Dermis lymphatic vessel endothelial cell (primary cell): Measurements from ENCODE around the gene HINT3. TPM values are rescaled to one million over a fixed set of nuclear protein-coding genes. Genes with fewer than 3 reads are reported as not detected.

Experiments used
- total RNA-seq: library from RNA; depleted of rRNA; stranded (reverse); fragments of >200 nt; gene quantifications from 2 replicates; pipeline ENCODE4 v1.2.1, GENCODE V29; 2014

Gene HINT3
- total RNA-seq: 15.0 and 19.8 TPM in 2 replicates

DNA sequence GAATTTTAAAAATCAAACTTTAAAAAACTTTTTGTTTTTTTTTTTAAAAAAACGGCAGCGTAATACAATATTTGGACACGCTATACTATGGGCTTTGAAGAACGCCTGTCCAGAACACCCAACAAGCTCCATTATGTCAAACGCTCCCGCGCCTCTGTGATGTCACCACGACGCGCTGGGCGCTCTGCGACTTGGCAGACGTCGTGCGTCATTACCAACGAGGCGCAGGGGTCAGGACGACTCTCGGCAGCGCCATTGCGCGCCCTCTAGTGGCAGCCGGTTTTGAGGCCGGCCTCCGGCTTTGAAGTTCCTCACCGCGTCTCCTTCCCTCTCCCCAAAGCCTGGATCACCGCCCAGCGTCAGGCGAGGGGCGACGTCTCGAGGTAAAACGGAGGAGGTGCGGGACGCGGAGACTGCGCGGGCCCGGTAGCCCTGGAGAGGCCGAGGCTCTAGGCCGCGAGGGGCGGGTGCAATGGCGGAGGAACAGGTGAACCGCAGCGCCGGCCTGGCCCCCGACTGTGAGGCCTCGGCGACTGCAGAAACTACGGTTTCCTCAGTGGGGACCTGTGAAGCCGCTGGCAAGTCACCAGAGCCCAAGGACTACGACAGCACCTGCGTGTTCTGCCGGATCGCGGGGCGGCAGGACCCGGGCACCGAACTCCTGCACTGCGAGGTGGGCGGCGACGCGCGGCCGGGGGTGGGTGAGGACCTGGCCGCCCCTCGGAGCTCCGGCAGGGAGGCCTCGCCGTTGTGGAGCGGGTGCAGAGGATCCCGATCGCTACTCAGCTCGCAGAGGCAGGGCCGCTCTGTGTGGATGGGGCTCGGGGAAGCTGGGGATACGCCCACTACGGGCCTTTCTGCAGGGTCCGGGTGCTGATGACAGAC, at the start of gene HINT3:
TSS of gene HINT3 (plus strand) at position 265 of the 885 bp plus-strand sequence. CDS start at position 473, 208 bp downstream.

DNA sequence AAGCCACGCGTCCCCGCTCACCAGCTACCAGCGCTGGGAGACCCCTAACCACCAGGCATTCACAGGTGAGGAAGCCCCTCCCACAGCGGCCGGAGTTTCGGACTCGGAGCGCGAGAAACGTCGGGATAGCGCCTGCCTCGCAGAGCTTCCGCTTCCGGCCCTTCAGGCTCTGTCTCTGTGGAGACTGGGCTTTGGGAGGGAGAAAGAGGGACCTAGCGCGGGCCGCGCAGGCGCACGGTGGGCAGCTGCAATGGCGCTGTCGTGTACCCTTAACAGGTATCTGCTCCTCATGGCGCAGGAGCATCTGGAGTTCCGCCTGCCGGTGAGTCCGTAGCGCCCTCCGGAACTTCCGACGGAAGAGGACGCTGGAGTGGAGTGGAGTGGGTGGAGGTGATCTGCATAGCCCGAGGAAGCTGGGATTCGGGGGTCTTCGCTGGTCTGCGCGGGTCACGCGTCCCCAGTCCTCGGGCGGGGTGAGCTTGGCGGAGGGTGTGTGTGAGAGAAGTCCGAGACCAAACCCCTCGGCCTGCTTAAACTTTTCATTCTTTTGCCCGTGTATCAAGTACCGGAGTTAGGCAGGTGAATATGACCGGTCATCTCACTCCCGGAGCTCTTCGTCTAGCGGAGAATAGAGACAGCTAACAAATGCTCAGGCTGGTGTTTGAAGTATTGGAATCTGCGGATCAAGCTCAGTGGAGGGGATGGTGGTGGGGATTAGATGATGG, 29.9 kb downstream of the HINT3 start, which contains the start of gene TRMT11:
TSS of gene TRMT11 (plus strand) at position 240 of the 725 bp plus-strand sequence. CDS start at position 251, 11 bp downstream.

Other genes starting within 250 kb of the HINT3 start
- gene HEY2, start 207.1 kb upstream of the HINT3 start, total RNA-seq: under 0.01 and 0.09 TPM in 2 replicates
- 62.8 and 82.1 TPM in 2 replicates for gene NCOA7, start 165.8 kb upstream of the HINT3 start, total RNA-seq
- 9.6 and 12.4 TPM in 2 replicates for gene TRMT11, start 29.8 kb downstream of the HINT3 start, total RNA-seq